ENCODE data around the gene MELTF.

Gene MELTF

DNA sequence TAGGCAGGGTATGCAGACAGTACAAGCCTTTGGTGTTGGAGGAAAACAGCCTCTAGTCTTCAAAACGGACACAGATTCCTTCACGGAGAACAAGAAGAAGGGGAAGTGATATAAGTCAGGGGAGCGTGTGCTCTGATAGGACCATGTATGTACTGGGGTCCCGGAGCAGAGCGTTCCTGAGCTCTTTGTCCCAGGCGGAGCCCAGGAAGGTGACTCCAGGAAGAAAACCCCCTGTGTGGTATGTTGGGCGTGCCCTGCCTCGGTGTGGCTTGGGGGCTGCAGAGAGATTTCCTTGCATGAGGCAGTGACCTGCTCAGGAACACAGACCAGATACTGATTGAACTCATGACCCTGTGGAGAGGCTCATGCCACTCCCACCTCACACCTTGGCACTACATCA is 21.7 kb downstream of the MELTF start:
- H3K79me2 ChIP-seq (ENCODE audit: low read length): no peaks in the 10 kb centered on the region
- H3K27me3 ChIP-seq (ENCODE audit: low read depth, low read length): no peaks in the 10 kb centered on the region
- no peaks in the 10 kb centered on the region for H3K36me3 ChIP-seq (replicated peaks; ENCODE audit: low read depth, low read length)
- no peaks in the 10 kb centered on the region for H4K20me1 ChIP-seq (ENCODE audit: insufficient read depth, low read length)
- H3K4me3 ChIP-seq (ENCODE audit: low read length): no peak overlapping the region
- TF ChIP-seq EZH2phosphoT487 (IDR thresholded peaks at IDR 0.05; ENCODE audit: low read depth) (no peak), CTCF (IDR thresholded peaks at IDR 0.05; ENCODE audit: low read depth, low read length) (no peak)
- no peak overlapping the region for H3K27ac ChIP-seq (ENCODE audit: low read length)
- H2AFZ ChIP-seq (ENCODE audit: low read depth, low read length): no peak overlapping the region
- no peak overlapping the region for H3K9ac ChIP-seq (ENCODE audit: low read length)
- H3K4me2 ChIP-seq (ENCODE audit: low read length): no peak overlapping the region
- H3K4me1 ChIP-seq (ENCODE audit: low read length): peaks cover 11% of the 10 kb centered on the region
- H3K9me3 ChIP-seq (ENCODE audit: insufficient read depth, low read length): no peaks in the 10 kb centered on the region

GRCh38 chr3:197007296-197007940 is 22.2 kb downstream of the MELTF start:
- Histone ChIP-seq H4K20me1 (ENCODE audit: insufficient read depth, low read length) (no peaks in the 10 kb centered on the region), H3K36me3 (replicated peaks; ENCODE audit: low read depth, low read length) (no peaks in the 10 kb centered on the region), H3K4me3 (ENCODE audit: low read length) (no peak overlapping the region), H3K27ac (ENCODE audit: low read length) (no peak overlapping the region), H3K9ac (ENCODE audit: low read length) (no peak overlapping the region), H2AFZ (ENCODE audit: low read depth, low read length) (no peak overlapping the region), H3K79me2 (ENCODE audit: low read length) (no peaks in the 10 kb centered on the region), H3K4me1 (ENCODE audit: low read length) (peaks cover 11% of the 10 kb centered on the region), H3K4me2 (ENCODE audit: low read length) (no peak overlapping the region), H3K27me3 (ENCODE audit: low read depth, low read length) (no peaks in the 10 kb centered on the region), H3K9me3 (ENCODE audit: insufficient read depth, low read length) (no peaks in the 10 kb centered on the region)
- no peak for TF ChIP-seq EZH2phosphoT487 (IDR thresholded peaks at IDR 0.05; ENCODE audit: low read depth)
- TF ChIP-seq CTCF (IDR thresholded peaks at IDR 0.05; ENCODE audit: low read depth, low read length): no peak

- Histone ChIP-seq H3K79me2 (ENCODE audit: low read length) (no peaks in the 10 kb centered on the region), H3K9me3 (ENCODE audit: insufficient read depth, low read length) (no peaks in the 10 kb centered on the region)
- TF ChIP-seq CTCF (IDR thresholded peaks at IDR 0.05; ENCODE audit: low read depth, low read length) (no peak), EZH2phosphoT487 (IDR thresholded peaks at IDR 0.05; ENCODE audit: low read depth) (no peak)
Measured at GRCh38 chr3:197006860-197007259, 22.8 kb downstream of the MELTF start.

GRCh38 chr3:197006446-197006845 is 23.2 kb downstream of the MELTF start:
- H3K4me1 ChIP-seq (ENCODE audit: low read length): peaks cover 20% of the 10 kb centered on the region
- H3K4me3 ChIP-seq (ENCODE audit: low read length): no peak overlapping the region
- H3K27me3 ChIP-seq (ENCODE audit: low read depth, low read length): no peaks in the 10 kb centered on the region
- H3K79me2 ChIP-seq (ENCODE audit: low read length): no peaks in the 10 kb centered on the region
- H3K9me3 ChIP-seq (ENCODE audit: insufficient read depth, low read length): no peaks in the 10 kb centered on the region
- no peak overlapping the region for H3K4me2 ChIP-seq (ENCODE audit: low read length)
- H3K36me3 ChIP-seq (replicated peaks; ENCODE audit: low read depth, low read length): no peaks in the 10 kb centered on the region
- TF ChIP-seq EZH2phosphoT487 (IDR thresholded peaks at IDR 0.05; ENCODE audit: low read depth) (no peak), CTCF (IDR thresholded peaks at IDR 0.05; ENCODE audit: low read depth, low read length) (no peak)
- H2AFZ ChIP-seq (ENCODE audit: low read depth, low read length): no peak overlapping the region
- H3K9ac ChIP-seq (ENCODE audit: low read length): no peak overlapping the region
- no peak overlapping the region for H3K27ac ChIP-seq (ENCODE audit: low read length)
- H4K20me1 ChIP-seq (ENCODE audit: insufficient read depth, low read length): no peaks in the 10 kb centered on the region

More at GRCh38 chr3:197006860-197007259, 22.8 kb downstream of the MELTF start:
- H3K4me1 ChIP-seq (ENCODE audit: low read length): peaks cover 16% of the 10 kb centered on the region
- no peak overlapping the region for H2AFZ ChIP-seq (ENCODE audit: low read depth, low read length)
- H3K27me3 ChIP-seq (ENCODE audit: low read depth, low read length): no peaks in the 10 kb centered on the region
- no peak overlapping the region for H3K4me2 ChIP-seq (ENCODE audit: low read length)
- no peaks in the 10 kb centered on the region for H4K20me1 ChIP-seq (ENCODE audit: insufficient read depth, low read length)
- H3K4me3 ChIP-seq (ENCODE audit: low read length): no peak overlapping the region
- H3K27ac ChIP-seq (ENCODE audit: low read length): no peak overlapping the region
- H3K9ac ChIP-seq (ENCODE audit: low read length): no peak overlapping the region
- H3K36me3 ChIP-seq (replicated peaks; ENCODE audit: low read depth, low read length): no peaks in the 10 kb centered on the region

Data from OCI-LY3 (cell line).